ENCODE measurements around the gene ATP5PO. TPM values are rescaled to one million over a fixed set of nuclear protein-coding genes. Genes with fewer than 3 reads are reported as not detected.

ATP5PO gene
- total and polyA plus RNA-seq, 2 donors (not counting 1 experiment from before 2014, with no cell fraction given), result 154 to 259 TPM

- Histone ChIP-seq H4K20me1 (ENCODE audit: control insufficient read depth, extremely low read depth, insufficient read depth, low read length) (no peaks in the 10 kb centered on the region), H2AFZ (ENCODE audit: low read length) (no peak overlapping the region), H3K79me2 (ENCODE audit: control insufficient read depth, insufficient read depth, low read length) (no peaks in the 10 kb centered on the region), H3K9me3 (ENCODE audit: control insufficient read depth, insufficient read depth, low read depth, low read length) (no peaks in the 10 kb centered on the region), H3K4me3 (replicated peaks in 1 of 4; ENCODE audit: control extremely low read depth in 1 of 4, insufficient read depth in 1 of 4, low read depth in 3 of 4, low read length in 4 of 4) (no peak overlapping the region), H3K4me1 (ENCODE audit: control insufficient read depth, extremely low read depth, insufficient read depth, low read length) (peaks cover 6% of the 10 kb centered on the region), H3K27me3 (ENCODE audit: control insufficient read depth, insufficient read depth, low read length) (no peaks in the 10 kb centered on the region), H3K9ac (ENCODE audit: insufficient read depth, low read length) (no peak overlapping the region), H3K4me2 (ENCODE audit: extremely low read depth, insufficient read depth, low read length) (no peak overlapping the region), H3K36me3 (ENCODE audit: control insufficient read depth, insufficient read depth, low read length) (peaks cover 4% of the 10 kb centered on the region), H3K27ac (ENCODE audit: insufficient read depth, low read length) (no peak overlapping the region)
- no peak for DNase-seq (ENCODE audit: low read depth in 2 of 2)
- TF ChIP-seq EZH2 (IDR thresholded peaks at IDR 0.05; ENCODE audit: low read length, missing control alignments) (no peak), CTCF (conservative IDR thresholded peaks at IDR 0.05 in 1 of 2, IDR thresholded peaks at IDR 0.05 in 1 of 2; ENCODE audit: low read depth in 1 of 2, low read length in 2 of 2) (no peak)
These were observed 17.9 kb downstream of the ATP5PO start for GRCh38 chr21:33897739-33898138.

DNA sequence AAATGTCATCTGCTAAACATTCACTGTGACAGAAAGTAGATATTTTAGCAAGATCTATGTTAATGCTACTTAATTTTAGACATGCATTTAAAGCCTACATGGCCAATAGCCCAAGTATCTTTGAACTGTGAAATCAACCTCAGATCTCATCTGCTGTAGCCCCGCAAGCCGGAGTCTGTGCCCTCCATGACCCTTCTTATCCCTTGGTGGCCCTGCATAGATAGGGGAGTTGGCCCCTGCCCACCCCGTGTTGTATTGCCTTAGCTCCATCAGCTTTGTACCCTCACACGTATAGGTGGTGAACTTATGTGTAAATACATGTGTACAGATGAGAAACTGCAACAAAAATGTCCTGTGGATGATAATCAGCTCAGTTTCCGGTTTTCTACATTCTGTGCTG, 18.5 kb downstream of the ATP5PO start:
- TF ChIP-seq CTCF (conservative IDR thresholded peaks at IDR 0.05 in 1 of 2, IDR thresholded peaks at IDR 0.05 in 1 of 2; ENCODE audit: low read depth in 1 of 2, low read length in 2 of 2) (no peak), EZH2 (IDR thresholded peaks at IDR 0.05; ENCODE audit: low read length, missing control alignments) (no peak)
- Histone ChIP-seq H3K4me3 (replicated peaks in 1 of 4; ENCODE audit: control extremely low read depth in 1 of 4, insufficient read depth in 1 of 4, low read depth in 3 of 4, low read length in 4 of 4) (no peak overlapping the region), H3K79me2 (ENCODE audit: control insufficient read depth, insufficient read depth, low read length) (no peaks in the 10 kb centered on the region), H3K27ac (ENCODE audit: insufficient read depth, low read length) (no peak overlapping the region), H3K4me1 (ENCODE audit: control insufficient read depth, extremely low read depth, insufficient read depth, low read length) (peaks cover 6% of the 10 kb centered on the region), H3K36me3 (ENCODE audit: control insufficient read depth, insufficient read depth, low read length) (peaks cover 2% of the 10 kb centered on the region), H4K20me1 (ENCODE audit: control insufficient read depth, extremely low read depth, insufficient read depth, low read length) (no peaks in the 10 kb centered on the region), H3K9me3 (ENCODE audit: control insufficient read depth, insufficient read depth, low read depth, low read length) (no peaks in the 10 kb centered on the region), H3K27me3 (ENCODE audit: control insufficient read depth, insufficient read depth, low read length) (no peaks in the 10 kb centered on the region), H3K9ac (ENCODE audit: insufficient read depth, low read length) (no peak overlapping the region), H3K4me2 (ENCODE audit: extremely low read depth, insufficient read depth, low read length) (no peak overlapping the region), H2AFZ (ENCODE audit: low read length) (no peak overlapping the region)
- DNase-seq (ENCODE audit: low read depth in 2 of 2), result no peak

DNA sequence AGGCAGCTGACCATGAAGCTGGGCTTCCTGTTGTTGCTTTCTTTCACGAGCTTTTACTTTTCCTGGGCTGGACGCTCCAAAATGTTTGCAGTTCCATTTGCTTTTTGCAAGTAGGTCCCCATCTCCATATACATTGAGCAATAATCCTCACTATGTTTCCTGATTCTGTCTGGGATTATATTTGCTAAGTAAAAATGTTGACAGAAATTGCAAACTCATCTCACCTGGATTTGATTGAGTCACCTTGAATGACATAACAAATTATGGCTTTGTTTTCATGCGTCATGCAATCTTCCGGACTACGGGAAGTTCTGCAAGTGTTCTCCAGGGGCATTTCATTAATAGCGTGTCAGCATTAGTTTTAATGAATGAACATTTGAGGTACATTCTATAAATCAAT, 18.9 kb downstream of the ATP5PO start:
- TF ChIP-seq CTCF (conservative IDR thresholded peaks at IDR 0.05 in 1 of 2, IDR thresholded peaks at IDR 0.05 in 1 of 2; ENCODE audit: low read depth in 1 of 2, low read length in 2 of 2) (no peak), EZH2 (IDR thresholded peaks at IDR 0.05; ENCODE audit: low read length, missing control alignments) (no peak)
- H3K9me3 ChIP-seq (ENCODE audit: control insufficient read depth, insufficient read depth, low read depth, low read length), result no peaks in the 10 kb centered on the region

More for the DNA sequence above, 18.9 kb downstream of the ATP5PO start:
- H4K20me1 ChIP-seq (ENCODE audit: control insufficient read depth, extremely low read depth, insufficient read depth, low read length), result no peaks in the 10 kb centered on the region
- no peak overlapping the region for H3K4me3 ChIP-seq (replicated peaks in 1 of 4; ENCODE audit: control extremely low read depth in 1 of 4, insufficient read depth in 1 of 4, low read depth in 3 of 4, low read length in 4 of 4)
- H3K4me2 ChIP-seq (ENCODE audit: extremely low read depth, insufficient read depth, low read length), result no peak overlapping the region
- no peak for DNase-seq (ENCODE audit: low read depth in 2 of 2)
- no peaks in the 10 kb centered on the region for H3K79me2 ChIP-seq (ENCODE audit: control insufficient read depth, insufficient read depth, low read length)
- H3K27me3 ChIP-seq (ENCODE audit: control insufficient read depth, insufficient read depth, low read length), result no peaks in the 10 kb centered on the region
- H3K36me3 ChIP-seq (ENCODE audit: control insufficient read depth, insufficient read depth, low read length), result peaks cover under 1% of the 10 kb centered on the region
- no peak overlapping the region for H2AFZ ChIP-seq (ENCODE audit: low read length)
- H3K4me1 ChIP-seq (ENCODE audit: control insufficient read depth, extremely low read depth, insufficient read depth, low read length), result peaks cover 6% of the 10 kb centered on the region
- H3K27ac ChIP-seq (ENCODE audit: insufficient read depth, low read length), result no peak overlapping the region
- no peak overlapping the region for H3K9ac ChIP-seq (ENCODE audit: insufficient read depth, low read length)

Data from fibroblast of lung (primary cell).